ENCODE results near the gene DCTN2. TPM values are rescaled to one million over a fixed set of nuclear protein-coding genes. Genes with fewer than 3 reads are reported as not detected.
A peak's percentile ranks its signal among the peaks of the same experiment; 100 is the strongest.

The DCTN2 gene
- total RNA-seq, 4 donors from 2014 or later, result 161 to 243 (median 202) TPM

GRCh38 chr12:57549203-57549908 is 2.4 kb upstream of the DCTN2 start:
- no peaks in the 10 kb centered on the region for H3K9me3 ChIP-seq
- intact Hi-C loops (cut with DNase I), result loop anchor here (2.0 kb wide), 1 partner anchor 89 kb away; no protein-coding TSS in a partner anchor
- peak overlapping the region; percentile 54 to 65 (median 56) for H3K4me3 ChIP-seq
- H3K36me3 ChIP-seq, result peaks cover 0 to 5% (median 0%) of the 10 kb centered on the region in 4 donors
- WGBS, result 35% methylated on average over 13 of the region's 13 CpGs
- H3K27ac ChIP-seq (replicated peaks in 1 of 4), result peak overlapping the region in 1 of 4 donors; percentile 45
- no peak for TF ChIP-seq CTCF (IDR thresholded peaks at IDR 0.05)
- TF ChIP-seq POLR2A (IDR thresholded peaks at IDR 0.05; ENCODE audit: low read depth), result no peak
- TF ChIP-seq EP300 (IDR thresholded peaks at IDR 0.05), result no peak
- no peak for TF ChIP-seq POLR2AphosphoS5 (IDR thresholded peaks at IDR 0.05)
- H3K4me1 ChIP-seq, result peaks cover 35 to 40% (median 39%) of the 10 kb centered on the region in 4 donors
- DNase-seq (ENCODE audit: extremely low spot score), result no peak
- peaks cover 0 to 27% (median 3%) of the 10 kb centered on the region in 4 donors for H3K27me3 ChIP-seq

- intact Hi-C loops (cut with DNase I), result loop anchor here (2.0 kb wide), 1 partner anchor 88 kb away; no protein-coding TSS in a partner anchor
- peaks cover 0 to 5% (median 0%) of the 10 kb centered on the region in 4 donors for H3K36me3 ChIP-seq
- no peak overlapping the region for H3K27ac ChIP-seq (replicated peaks in 1 of 4)
- H3K4me3 ChIP-seq, result no peak overlapping the region
- peaks cover 41 to 47% (median 46%) of the 10 kb centered on the region in 4 donors for H3K4me1 ChIP-seq
- 39% methylated on average over 2 of the region's 2 CpGs for WGBS
- H3K9me3 ChIP-seq, result no peaks in the 10 kb centered on the region
- no peak for TF ChIP-seq POLR2A (IDR thresholded peaks at IDR 0.05; ENCODE audit: low read depth)
- no peak for TF ChIP-seq CTCF (IDR thresholded peaks at IDR 0.05)
- TF ChIP-seq EP300 (IDR thresholded peaks at IDR 0.05), result no peak
- TF ChIP-seq POLR2AphosphoS5 (IDR thresholded peaks at IDR 0.05), result no peak
- DNase-seq (ENCODE audit: extremely low spot score), result no peak
- H3K27me3 ChIP-seq, result peaks cover 0 to 27% (median 3%) of the 10 kb centered on the region in 4 donors
Observed at GRCh38 chr12:57548488-57548887, 1.5 kb upstream of the DCTN2 start.

GRCh38 chr12:57548013-57548315 is 972 bp upstream of the DCTN2 start:
- H3K27ac ChIP-seq (replicated peaks in 1 of 4), result no peak overlapping the region
- TF ChIP-seq POLR2A (IDR thresholded peaks at IDR 0.05; ENCODE audit: low read depth) (no peak), POLR2AphosphoS5 (IDR thresholded peaks at IDR 0.05) (no peak), CTCF (IDR thresholded peaks at IDR 0.05) (no peak), EP300 (IDR thresholded peaks at IDR 0.05) (no peak)
- DNase-seq (ENCODE audit: extremely low spot score), result no peak
- intact Hi-C loops (cut with DNase I), result loop anchor here (2.0 kb wide), 1 partner anchor 87 kb away; no protein-coding TSS in a partner anchor
- peaks cover 0 to 5% (median under 1%) of the 10 kb centered on the region in 4 donors for H3K36me3 ChIP-seq
- peaks cover 0 to 27% (median 3%) of the 10 kb centered on the region in 4 donors for H3K27me3 ChIP-seq
- WGBS, result 97% methylated on average over 2 of the region's 2 CpGs
- H3K4me1 ChIP-seq, result peaks cover 44 to 50% (median 48%) of the 10 kb centered on the region in 4 donors
- H3K4me3 ChIP-seq, result no peak overlapping the region
- no peaks in the 10 kb centered on the region for H3K9me3 ChIP-seq

GRCh38 chr12:57547288-57548012 is 458 bp upstream of the DCTN2 start:
- H3K27me3 ChIP-seq, result peaks cover 0 to 27% (median 3%) of the 10 kb centered on the region in 4 donors
- intact Hi-C loops (cut with DNase I), result loop anchor here (2.0 kb wide), 1 partner anchor 87 kb away; no protein-coding TSS in a partner anchor
- peak overlapping the region in 3 of 4 donors; percentile 91 to 95 (median 93) for H3K27ac ChIP-seq (replicated peaks in 1 of 4)
- H3K9me3 ChIP-seq, result no peaks in the 10 kb centered on the region
- TF ChIP-seq POLR2A (IDR thresholded peaks at IDR 0.05; ENCODE audit: low read depth) (no peak), CTCF (IDR thresholded peaks at IDR 0.05) (no peak), POLR2AphosphoS5 (IDR thresholded peaks at IDR 0.05) (no peak), EP300 (IDR thresholded peaks at IDR 0.05) (no peak)
- peaks cover 44 to 50% (median 48%) of the 10 kb centered on the region in 4 donors for H3K4me1 ChIP-seq
- 17% methylated on average over 9 of the region's 9 CpGs for WGBS
- DNase-seq (ENCODE audit: extremely low spot score), result peak; percentile 98
- H3K36me3 ChIP-seq, result peaks cover 0 to 9% (median 5%) of the 10 kb centered on the region in 4 donors
- peak overlapping the region; percentile 79 to 97 (median 90) for H3K4me3 ChIP-seq
